Gastrocnemius medialis (tissue), 4 donors: Measurements from ENCODE around the gene PPARA.

ENCODE experiments used
- POLR2A ChIP-seq, 2 donors: fragments of 450-650 bp; IDR thresholded peaks; one replicate each; pipeline ENCODE4 v1.6.1; 2017; ENCODE audit warnings: antibody characterized with exemption in 2 of 2, mild to moderate bottlenecking in 2 of 2, moderate library complexity in 2 of 2
- TF ChIP-seq, protein P1 (sequence below), 5 experiments: fragments of 450-650 bp in 3 of 5; fragments of 200-600 bp in 2 of 5; sonication (generic) in 2 of 5; IDR thresholded peaks in 4 of 5; conservative IDR thresholded peaks in 1 of 5; 1 replicate in 4 of 5; 2 replicates in 1 of 5; pipeline ENCODE4 v1.5.1; 2016 to 2019; ENCODE audit warnings: antibody characterized with exemption in 5 of 5, mild to moderate bottlenecking in 3 of 5, moderate library complexity in 3 of 5

DNA sequence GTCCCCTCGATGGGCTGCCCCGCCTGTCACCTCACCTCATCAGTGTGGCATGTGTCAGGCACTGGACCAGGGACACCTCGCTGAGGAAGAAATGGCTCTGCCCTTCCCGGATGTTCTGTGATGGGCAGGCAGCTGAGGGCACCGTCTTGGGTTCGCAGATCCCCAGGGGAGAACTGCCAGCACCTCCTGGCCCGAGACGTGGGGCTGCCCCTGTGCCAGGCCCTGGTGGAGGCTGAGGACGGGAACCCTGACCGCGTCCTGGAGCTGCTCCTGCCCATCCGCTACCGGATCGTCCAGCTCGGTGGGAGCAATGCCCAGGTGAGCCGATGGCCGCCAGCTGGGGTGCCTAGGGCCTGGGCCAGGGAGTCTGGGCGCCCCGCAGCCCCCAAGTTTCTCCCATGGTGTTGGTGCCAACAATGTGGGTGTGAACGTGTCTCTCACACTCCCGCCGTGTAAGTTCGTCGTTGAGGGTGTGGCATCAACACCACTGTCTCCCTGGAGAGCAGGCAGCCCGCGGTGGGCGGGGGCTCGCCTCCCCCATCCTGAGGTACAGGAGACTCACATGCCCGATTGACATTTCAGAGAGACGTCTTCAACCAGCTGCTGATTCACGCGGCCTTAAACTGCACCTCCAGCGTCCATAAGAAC, 139.0 kb downstream of the PPARA start:
- TF ChIP-seq, protein P1, sequence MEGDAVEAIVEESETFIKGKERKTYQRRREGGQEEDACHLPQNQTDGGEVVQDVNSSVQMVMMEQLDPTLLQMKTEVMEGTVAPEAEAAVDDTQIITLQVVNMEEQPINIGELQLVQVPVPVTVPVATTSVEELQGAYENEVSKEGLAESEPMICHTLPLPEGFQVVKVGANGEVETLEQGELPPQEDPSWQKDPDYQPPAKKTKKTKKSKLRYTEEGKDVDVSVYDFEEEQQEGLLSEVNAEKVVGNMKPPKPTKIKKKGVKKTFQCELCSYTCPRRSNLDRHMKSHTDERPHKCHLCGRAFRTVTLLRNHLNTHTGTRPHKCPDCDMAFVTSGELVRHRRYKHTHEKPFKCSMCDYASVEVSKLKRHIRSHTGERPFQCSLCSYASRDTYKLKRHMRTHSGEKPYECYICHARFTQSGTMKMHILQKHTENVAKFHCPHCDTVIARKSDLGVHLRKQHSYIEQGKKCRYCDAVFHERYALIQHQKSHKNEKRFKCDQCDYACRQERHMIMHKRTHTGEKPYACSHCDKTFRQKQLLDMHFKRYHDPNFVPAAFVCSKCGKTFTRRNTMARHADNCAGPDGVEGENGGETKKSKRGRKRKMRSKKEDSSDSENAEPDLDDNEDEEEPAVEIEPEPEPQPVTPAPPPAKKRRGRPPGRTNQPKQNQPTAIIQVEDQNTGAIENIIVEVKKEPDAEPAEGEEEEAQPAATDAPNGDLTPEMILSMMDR (IDR thresholded peaks at IDR 0.05 in 4 of 5, conservative IDR thresholded peaks at IDR 0.05 in 1 of 5): no peak
- TF ChIP-seq POLR2A (IDR thresholded peaks at IDR 0.05): no peak
